ENCODE results near the gene ZNF280C. TPM values are rescaled to one million over a fixed set of nuclear protein-coding genes. Genes with fewer than 3 reads are reported as not detected.

The ZNF280C gene
- total RNA-seq, 1 donor from 2014 or later: 0.79 TPM

DNA sequence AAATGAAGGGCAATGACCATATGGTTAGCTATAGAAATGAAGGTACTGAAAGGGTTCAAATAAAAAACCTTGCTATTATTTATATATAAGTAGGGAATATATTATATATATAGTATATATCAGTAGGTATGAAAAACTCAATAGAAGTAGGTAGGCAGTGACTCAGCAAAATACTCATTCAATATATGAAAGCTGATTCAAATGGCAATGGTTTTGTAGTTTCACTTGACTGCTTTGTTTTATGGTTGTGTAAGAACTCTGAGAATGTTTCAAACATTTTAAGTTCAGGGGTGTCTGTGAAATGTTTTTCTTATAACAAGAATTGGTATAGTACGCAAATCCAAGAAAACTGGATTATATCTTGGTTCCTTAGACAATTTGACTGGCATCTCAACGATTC lies 4.1 kb downstream of the ZNF280C start:
- no peaks in the 10 kb centered on the region for H3K36me3 ChIP-seq (ENCODE audit: control insufficient read depth, insufficient read depth, low read length)
- FAIRE-seq (no peak), DNase-seq (ENCODE audit: low read depth) (peak; percentile 46)
- no peaks in the 10 kb centered on the region for H3K27me3 ChIP-seq (ENCODE audit: control insufficient read depth, insufficient read depth, low read length)
- TF ChIP-seq, protein P1, sequence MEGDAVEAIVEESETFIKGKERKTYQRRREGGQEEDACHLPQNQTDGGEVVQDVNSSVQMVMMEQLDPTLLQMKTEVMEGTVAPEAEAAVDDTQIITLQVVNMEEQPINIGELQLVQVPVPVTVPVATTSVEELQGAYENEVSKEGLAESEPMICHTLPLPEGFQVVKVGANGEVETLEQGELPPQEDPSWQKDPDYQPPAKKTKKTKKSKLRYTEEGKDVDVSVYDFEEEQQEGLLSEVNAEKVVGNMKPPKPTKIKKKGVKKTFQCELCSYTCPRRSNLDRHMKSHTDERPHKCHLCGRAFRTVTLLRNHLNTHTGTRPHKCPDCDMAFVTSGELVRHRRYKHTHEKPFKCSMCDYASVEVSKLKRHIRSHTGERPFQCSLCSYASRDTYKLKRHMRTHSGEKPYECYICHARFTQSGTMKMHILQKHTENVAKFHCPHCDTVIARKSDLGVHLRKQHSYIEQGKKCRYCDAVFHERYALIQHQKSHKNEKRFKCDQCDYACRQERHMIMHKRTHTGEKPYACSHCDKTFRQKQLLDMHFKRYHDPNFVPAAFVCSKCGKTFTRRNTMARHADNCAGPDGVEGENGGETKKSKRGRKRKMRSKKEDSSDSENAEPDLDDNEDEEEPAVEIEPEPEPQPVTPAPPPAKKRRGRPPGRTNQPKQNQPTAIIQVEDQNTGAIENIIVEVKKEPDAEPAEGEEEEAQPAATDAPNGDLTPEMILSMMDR (IDR thresholded peaks at IDR 0.05; ENCODE audit: insufficient read depth, low read length, severe bottlenecking): no peak
- no peak overlapping the region for H3K4me3 ChIP-seq (ENCODE audit: low read depth, low read length)

DNA sequence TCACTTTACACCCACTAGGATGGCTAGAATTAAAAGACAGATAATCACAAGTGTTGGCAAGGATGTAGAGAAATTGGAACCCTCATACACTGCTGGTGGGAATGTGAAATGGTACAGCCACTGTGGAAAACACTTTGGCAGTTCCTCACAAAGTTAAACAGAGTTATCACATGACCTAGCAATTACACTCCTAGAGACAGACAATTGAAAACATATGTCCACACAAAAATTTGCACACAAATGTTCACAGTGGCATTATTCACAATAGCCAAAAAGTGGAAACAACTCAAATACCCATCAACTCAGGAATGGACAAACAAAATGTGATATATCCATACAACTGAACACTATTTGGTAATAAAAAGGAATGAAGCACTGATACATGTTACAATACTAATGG lies 5.7 kb downstream of the ZNF280C start:
- Histone ChIP-seq H3K4me3 (ENCODE audit: low read depth, low read length) (no peak overlapping the region), H3K27me3 (ENCODE audit: control insufficient read depth, insufficient read depth, low read length) (no peaks in the 10 kb centered on the region), H3K36me3 (ENCODE audit: control insufficient read depth, insufficient read depth, low read length) (no peaks in the 10 kb centered on the region)
- DNase-seq (ENCODE audit: low read depth) (no peak), FAIRE-seq (no peak)
- TF ChIP-seq, protein P1 (IDR thresholded peaks at IDR 0.05; ENCODE audit: insufficient read depth, low read length, severe bottlenecking): no peak

DNA sequence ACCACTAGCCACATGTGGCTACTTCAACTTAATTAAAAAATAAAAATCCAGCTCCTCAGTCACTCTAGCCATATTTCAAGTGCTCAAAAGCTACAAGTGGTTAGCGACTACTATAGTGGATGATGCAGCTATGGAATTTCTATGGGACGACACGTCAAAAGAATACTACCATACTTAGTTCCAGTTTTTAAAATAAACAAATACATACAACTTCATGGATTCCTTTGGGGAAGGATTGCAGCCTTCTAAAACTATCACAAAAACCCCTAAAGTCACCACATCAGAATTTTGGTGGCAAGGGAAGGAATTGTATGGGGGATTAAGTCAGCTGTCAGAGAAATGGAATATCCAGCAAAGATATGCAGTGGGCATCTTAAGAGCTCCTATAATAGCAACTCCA lies 6.5 kb downstream of the ZNF280C start:
- no peaks in the 10 kb centered on the region for H3K36me3 ChIP-seq (ENCODE audit: control insufficient read depth, insufficient read depth, low read length)
- DNase-seq (ENCODE audit: low read depth) (no peak), FAIRE-seq (no peak)
- TF ChIP-seq, protein P1 (IDR thresholded peaks at IDR 0.05; ENCODE audit: insufficient read depth, low read length, severe bottlenecking): no peak
- H3K27me3 ChIP-seq (ENCODE audit: control insufficient read depth, insufficient read depth, low read length): no peaks in the 10 kb centered on the region
- no peak overlapping the region for H3K4me3 ChIP-seq (ENCODE audit: low read depth, low read length)

DNA sequence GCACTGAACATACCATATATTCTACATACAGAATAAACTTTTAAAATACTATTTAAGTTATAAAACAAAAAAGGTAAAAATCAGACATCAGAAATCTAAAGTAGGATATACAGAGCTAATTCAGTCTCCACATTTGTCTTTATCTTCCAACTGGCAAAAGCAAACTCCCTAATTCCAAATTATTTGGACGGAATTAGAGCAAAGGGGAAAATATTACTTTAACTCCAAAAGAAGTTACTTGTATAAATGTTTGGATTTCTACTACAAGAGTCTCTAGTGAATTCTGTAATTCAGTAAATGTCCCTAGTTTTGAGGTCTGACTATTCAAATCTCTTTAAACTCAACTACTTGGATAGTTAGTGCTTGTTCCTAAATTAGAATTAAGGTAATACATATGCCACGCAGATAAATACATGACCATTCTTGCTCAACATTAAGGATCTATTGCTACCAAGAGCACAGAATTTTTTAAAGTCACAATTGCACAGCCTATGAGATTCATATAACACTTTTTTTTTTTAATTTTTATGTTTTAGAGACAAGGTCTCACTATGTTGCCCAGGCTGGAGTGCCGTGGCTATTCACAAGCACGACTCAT lies 7.3 kb downstream of the ZNF280C start:
- TF ChIP-seq, protein P1 (IDR thresholded peaks at IDR 0.05; ENCODE audit: insufficient read depth, low read length, severe bottlenecking): no peak
- Histone ChIP-seq H3K36me3 (ENCODE audit: control insufficient read depth, insufficient read depth, low read length) (no peaks in the 10 kb centered on the region), H3K27me3 (ENCODE audit: control insufficient read depth, insufficient read depth, low read length) (no peaks in the 10 kb centered on the region), H3K4me3 (ENCODE audit: low read depth, low read length) (no peak overlapping the region)
- DNase-seq (ENCODE audit: low read depth) (no peak), FAIRE-seq (no peak)

DNA sequence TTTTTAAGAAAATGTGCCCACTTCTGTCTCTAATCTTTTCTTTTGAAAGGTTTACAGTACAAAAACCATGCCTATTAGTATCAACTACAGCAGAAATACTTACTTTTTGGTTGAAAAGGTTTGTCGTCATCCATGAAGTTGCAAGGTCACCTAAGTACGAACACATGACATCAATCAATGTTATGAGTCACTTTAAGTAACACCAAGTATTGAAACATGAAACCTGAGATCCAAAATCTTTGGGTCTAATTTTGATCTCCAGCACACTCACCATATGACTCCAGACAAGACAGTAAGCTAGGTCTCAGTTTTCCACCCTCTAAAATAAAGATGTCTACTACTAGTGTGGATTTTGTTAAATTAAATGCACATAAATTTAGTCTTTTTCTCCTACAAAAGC lies 8.4 kb downstream of the ZNF280C start:
- Histone ChIP-seq H3K27me3 (ENCODE audit: control insufficient read depth, insufficient read depth, low read length) (no peaks in the 10 kb centered on the region), H3K4me3 (ENCODE audit: low read depth, low read length) (no peak overlapping the region), H3K36me3 (ENCODE audit: control insufficient read depth, insufficient read depth, low read length) (no peaks in the 10 kb centered on the region)
- FAIRE-seq (no peak), DNase-seq (ENCODE audit: low read depth) (no peak)
- TF ChIP-seq, protein P1 (IDR thresholded peaks at IDR 0.05; ENCODE audit: insufficient read depth, low read length, severe bottlenecking): no peak

DNA sequence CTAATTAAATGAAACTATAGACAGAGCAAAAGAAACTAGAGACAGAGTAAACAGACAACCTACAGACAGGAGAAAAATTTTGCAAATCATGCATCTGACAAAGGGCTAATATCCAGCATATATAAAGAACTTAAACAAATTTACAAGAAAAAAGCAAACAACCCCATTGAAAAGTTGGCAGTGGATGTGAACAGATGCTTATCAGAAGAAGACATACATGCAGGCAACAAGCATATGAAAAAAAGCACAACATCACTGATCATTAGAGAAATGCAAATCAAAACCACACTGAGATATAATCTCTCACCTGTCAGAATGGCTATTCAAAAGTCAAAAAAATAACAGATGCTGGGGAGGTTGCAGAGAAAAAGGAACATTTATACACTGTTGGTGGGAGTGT lies 14.8 kb downstream of the ZNF280C start:
- Histone ChIP-seq H3K4me3 (ENCODE audit: low read depth, low read length) (no peak overlapping the region), H3K27me3 (ENCODE audit: control insufficient read depth, insufficient read depth, low read length) (no peaks in the 10 kb centered on the region), H3K36me3 (ENCODE audit: control insufficient read depth, insufficient read depth, low read length) (no peaks in the 10 kb centered on the region)
- DNase-seq (ENCODE audit: low read depth) (no peak), FAIRE-seq (no peak)
- TF ChIP-seq, protein P1 (IDR thresholded peaks at IDR 0.05; ENCODE audit: insufficient read depth, low read length, severe bottlenecking): no peak
